Astrocyte of the spinal cord (primary cell): ENCODE measurements around the gene PROB1.
A peak's percentile ranks its signal among the peaks of the same experiment; 100 is the strongest.

ENCODE experiments used
- DNase-seq: peaks from one replicate; pipeline ENCODE4 v3.0.0; 2011; ENCODE audit warnings: low read depth, low spot score
- H3K4me3 ChIP-seq: 2 replicates; pipeline ENCODE4 v1.5.1; 2011; ENCODE audit warnings: low read depth, mild to moderate bottlenecking, low read length, moderate library complexity
- in situ Hi-C: cut with HindIII; loops from 2 replicates; pipeline ENCODE4 v1.10.0; 2017; ENCODE audit warnings: low sequenced_read_pairs
- TF ChIP-seq, protein P1 (sequence below): IDR thresholded peaks from 2 replicates; pipeline ENCODE4 v1.5.1; 2012; ENCODE audit warnings: low read depth, mild to moderate bottlenecking, low read length, inconsistent platforms

The PROB1 gene

DNA sequence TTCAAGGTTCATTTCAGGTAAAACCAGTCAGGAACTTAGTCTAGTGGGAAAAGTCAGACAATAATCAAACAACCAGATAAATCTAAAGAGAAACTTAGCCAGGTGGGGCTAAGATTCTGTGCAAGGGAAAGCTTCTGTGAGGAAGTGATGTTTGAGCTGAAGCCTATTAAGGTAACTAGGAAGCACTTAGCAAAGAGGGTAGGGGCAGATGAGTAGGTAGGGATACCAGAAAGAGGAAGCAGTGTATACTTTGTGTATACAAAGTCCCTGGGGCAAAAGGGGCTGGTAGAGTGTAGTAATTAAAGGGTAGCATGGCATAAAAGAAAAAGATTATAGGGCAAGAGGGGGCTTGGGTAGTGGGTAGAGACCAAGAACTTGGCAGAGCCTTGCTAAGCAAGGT lies 12.6 kb upstream of the PROB1 start:
- no peak overlapping the region for H3K4me3 ChIP-seq
- no peak for DNase-seq
- TF ChIP-seq, protein P1, sequence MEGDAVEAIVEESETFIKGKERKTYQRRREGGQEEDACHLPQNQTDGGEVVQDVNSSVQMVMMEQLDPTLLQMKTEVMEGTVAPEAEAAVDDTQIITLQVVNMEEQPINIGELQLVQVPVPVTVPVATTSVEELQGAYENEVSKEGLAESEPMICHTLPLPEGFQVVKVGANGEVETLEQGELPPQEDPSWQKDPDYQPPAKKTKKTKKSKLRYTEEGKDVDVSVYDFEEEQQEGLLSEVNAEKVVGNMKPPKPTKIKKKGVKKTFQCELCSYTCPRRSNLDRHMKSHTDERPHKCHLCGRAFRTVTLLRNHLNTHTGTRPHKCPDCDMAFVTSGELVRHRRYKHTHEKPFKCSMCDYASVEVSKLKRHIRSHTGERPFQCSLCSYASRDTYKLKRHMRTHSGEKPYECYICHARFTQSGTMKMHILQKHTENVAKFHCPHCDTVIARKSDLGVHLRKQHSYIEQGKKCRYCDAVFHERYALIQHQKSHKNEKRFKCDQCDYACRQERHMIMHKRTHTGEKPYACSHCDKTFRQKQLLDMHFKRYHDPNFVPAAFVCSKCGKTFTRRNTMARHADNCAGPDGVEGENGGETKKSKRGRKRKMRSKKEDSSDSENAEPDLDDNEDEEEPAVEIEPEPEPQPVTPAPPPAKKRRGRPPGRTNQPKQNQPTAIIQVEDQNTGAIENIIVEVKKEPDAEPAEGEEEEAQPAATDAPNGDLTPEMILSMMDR: no peak
- in situ Hi-C loops: loop anchor here (25.0 kb wide), 1 partner anchor 105 kb away; no protein-coding TSS in a partner anchor

DNA sequence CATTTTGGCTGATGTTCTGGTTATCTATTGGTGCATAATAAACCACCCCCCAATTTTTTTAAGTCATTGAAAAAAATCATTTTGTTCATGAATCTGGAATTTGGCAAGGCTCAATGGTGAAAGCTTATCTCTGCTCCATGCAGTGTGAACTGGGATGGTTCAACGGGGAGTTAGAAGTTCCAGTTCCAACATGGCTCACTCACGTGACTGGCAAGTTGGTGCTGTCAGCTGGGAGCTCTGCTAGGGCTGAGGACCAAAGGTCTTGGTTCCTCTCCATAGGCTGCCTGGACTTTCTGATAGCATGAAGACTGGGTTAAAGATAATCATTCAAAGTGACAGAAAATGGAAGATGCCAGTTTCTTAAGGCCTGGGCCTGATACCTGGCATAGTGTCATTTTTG lies 12.1 kb upstream of the PROB1 start:
- TF ChIP-seq, protein P1: no peak
- no peak for DNase-seq
- in situ Hi-C loops: loop anchor here (25.0 kb wide), 1 partner anchor 105 kb away; no protein-coding TSS in a partner anchor
- H3K4me3 ChIP-seq: no peak overlapping the region

DNA sequence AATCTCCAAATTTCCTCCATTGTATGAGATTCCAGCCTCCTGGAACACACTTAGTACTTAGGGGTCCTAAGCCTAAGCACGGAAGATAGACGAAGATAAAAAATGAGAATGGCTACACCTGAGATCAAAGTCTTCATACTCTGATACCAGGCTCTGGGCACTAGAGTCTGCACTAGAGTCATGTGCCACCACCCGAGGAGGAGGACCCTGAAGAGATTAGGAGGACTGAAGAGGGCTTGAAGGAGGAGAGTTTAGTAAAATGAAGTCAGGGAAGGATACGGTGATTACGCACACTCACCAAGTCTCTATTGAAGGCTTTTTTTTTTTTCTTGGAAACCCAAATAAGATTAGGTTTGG lies 9.6 kb upstream of the PROB1 start:
- TF ChIP-seq, protein P1: no peak
- no peak for DNase-seq
- H3K4me3 ChIP-seq: no peak overlapping the region
- in situ Hi-C loops: loop anchor here (25.0 kb wide), 1 partner anchor 108 kb away; no protein-coding TSS in a partner anchor

DNA sequence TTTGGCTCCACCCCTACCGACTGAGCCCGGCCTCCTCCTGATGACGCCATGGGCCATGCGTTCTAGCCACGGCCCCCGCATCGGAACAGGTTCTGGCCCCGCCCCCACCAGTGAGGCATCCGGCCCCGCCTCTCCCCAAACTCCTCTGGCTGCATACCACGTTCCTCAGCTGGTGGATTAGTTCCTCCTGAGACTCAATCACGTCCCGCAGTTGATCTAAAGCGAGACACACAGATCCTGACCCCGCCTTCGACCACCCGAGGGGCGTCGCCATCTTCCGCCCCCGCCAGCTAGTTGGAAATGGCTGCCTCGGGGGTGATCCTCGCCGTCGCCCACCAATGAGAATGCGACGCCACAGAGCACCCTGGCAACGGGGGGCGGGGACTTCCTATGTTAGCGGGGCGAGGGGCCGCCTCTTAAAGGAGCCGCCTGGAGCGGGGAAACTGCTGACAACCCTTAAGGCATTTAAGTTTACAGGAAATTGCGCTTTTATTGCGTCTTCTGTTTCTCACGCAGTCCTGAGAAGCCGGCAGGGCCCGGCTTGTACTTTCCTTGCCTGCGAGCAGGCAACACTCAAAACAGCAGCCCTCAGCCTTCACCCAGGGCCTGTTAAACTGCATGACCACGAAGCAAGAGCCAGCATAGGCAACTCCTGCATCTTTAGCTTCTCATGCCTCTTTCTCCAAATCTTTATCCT lies 9.0 kb upstream of the PROB1 start, which contains the start of gene SPATA24:
SPATA24 (minus strand) TSS at position 303 of the 697 bp plus-strand sequence; CDS start at position 274, 29 bp downstream.
- TF ChIP-seq, protein P1: no peak
- in situ Hi-C loops: loop anchor here (25.0 kb wide), 1 partner anchor 108 kb away; no protein-coding TSS in a partner anchor
- DNase-seq: peak; percentile 99
- peak within 1 kb of the TSS; percentile 63 for H3K4me3 ChIP-seq

DNA sequence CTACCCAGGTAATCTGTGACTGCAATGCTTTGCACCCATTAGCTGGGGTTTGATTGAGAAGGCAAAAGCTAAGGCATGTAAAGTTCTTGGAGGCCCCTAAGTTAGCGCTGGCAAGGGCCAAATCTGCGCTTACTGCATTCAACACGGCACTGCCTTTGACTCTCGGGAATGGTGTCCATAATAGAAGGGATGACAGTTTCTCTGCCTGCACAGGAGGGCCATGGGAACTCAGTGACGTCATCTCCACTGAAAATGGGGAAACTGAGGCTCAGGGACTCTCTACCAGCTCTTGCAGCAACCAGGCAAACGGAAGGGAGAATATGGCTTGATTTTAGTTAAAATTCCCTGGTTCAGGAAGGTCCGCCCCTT lies 8.5 kb upstream of the PROB1 start:
- no peak for DNase-seq
- in situ Hi-C loops: loop anchor here (25.0 kb wide), 1 partner anchor 109 kb away; no protein-coding TSS in a partner anchor
- TF ChIP-seq, protein P1: no peak
- peak overlapping the region; percentile 63 for H3K4me3 ChIP-seq

DNA sequence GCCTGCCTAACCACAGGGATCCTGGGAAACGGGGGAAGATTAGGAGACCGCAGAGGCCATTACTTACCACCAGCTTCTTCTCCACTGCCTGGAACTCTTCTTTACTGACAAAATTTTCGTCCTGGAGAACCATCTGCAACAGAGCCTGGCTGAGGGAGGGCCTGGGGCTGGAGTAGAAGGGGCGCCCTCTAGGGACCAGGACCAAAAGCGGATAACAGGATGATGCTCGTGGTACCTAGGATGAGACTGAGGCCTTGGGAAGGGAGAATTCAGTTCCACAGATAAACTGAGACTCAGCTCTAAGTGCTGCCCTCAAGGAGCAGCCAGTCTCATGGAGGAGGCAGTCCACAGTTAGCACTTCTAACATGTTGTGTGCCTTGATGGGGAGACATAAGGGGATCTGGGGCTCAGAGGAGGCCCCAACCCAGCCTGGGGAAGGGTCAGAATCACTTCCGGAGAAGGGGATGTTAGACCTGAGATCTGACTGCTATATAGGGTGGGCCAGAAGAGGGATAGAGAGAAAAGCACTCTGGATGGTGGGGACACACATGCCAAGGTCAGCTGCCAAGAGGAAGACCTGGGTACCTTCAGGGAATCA lies 7.8 kb upstream of the PROB1 start:
- in situ Hi-C loops: loop anchor here (25.0 kb wide), 1 partner anchor 110 kb away; no protein-coding TSS in a partner anchor
- no peak overlapping the region for H3K4me3 ChIP-seq
- no peak for DNase-seq
- TF ChIP-seq, protein P1: peak; percentile 52
